AG08396 (cell line): Measurements from ENCODE around the gene LYST.

ENCODE experiments used
- DNase-seq: peaks from one replicate; pipeline ENCODE4 v3.0.0; 2012; ENCODE audit warnings: low spot score, mixed read lengths

The LYST gene

DNA sequence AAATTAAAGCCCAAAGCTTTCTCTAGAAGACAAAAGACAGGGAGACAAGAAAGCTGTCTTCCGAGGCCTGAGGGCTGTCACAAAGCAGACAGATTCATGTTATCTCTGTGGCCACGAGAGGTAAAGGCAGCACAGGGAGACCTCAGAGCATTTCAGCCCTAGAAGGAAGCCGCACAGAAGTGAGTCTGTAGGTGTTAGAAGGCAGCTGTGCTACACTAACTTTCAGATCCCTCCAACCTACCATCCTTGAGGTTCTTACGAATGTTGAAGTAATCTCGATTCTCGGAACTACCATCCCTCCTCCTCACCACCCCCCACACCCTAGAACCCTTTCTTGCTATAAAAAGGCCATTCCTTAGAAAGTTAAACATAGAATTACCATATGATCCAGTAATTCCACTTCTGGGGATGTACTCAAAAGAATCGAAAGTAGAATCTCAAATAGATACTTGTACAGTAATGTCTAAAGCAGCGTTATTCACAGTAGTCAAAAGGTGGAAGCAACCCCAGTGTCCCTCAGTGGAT is 21.5 kb upstream of the LYST start:
- no peak for DNase-seq

DNA sequence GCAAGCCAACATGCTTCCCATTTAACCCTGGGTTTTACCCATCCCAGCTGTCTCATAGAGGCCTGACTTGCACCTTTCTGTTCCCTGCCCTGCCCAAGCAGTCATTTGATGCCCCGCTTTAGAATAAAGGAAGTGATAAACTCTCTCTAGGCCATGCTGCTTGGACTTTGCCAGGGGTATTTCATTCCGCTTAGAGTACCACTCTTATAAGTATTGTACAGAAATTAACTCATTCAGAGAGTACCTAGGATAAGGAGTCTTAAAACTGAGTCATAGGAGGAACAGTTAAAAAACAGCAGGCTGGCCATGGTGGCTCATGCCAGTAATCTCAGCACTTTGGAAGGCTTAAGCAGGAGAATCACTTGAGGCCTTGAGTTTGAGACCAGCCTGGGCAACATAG is 21.0 kb upstream of the LYST start:
- no peak for DNase-seq

DNA sequence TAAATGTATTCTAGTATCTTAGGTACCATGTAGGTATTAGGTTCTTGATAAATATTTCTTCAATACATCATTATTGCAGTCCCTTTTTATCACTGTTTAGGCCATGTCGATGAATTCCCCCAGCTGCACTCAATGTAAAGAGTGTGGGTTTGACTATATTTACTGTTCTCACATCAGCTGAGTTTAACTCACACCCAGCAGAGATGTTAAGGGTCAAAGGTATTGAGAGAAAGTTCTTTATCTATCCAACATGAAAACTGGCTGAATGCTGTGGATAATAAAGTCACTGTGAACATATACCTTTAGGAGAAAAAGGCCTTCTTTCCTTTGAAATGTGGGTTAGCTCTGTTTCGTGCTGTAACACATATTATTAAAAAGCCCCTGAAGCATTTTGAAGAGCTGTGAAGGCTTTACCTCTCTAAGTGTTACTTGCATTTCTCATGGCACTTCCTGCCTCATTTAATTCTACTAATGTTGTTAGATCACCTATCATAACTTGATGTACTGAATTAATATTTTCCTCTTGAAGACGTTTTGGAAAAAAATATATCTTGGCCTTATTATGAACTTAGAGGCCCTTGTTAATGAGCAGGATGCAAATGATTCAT is 19.1 kb upstream of the LYST start:
- no peak for DNase-seq

DNA sequence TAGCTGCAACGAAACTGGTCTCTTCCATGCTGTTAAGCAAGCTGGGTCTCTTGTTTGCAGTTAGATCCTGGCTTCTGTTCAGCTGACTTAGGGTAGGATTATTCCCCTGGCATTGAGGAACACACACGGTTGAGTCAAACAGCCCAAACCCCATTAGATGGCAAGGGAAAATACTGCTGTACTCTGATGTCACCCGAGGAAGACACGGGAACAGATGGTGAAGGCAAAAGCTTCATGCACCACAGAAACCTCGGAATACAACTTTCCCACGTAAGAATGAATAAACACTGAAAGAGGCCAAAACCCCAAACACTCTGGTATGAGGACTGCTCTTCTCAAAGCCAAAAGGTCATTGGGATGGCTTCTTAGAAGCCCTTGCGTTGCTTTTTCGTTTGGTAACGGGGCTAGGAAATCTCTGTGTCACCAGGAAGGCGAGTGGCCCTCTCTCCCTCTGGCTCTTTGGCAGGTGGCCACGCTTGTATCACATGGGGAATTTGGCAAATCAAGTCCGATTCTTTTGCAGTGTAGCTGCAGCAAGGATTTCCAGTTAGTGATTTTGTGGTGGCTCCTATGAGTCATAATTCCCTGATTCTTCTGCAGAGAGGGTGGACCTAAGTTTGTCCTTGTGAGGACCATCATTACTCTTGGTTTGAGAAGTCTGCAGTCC is 16.7 kb upstream of the LYST start:
- peak; percentile 90 for DNase-seq

DNA sequence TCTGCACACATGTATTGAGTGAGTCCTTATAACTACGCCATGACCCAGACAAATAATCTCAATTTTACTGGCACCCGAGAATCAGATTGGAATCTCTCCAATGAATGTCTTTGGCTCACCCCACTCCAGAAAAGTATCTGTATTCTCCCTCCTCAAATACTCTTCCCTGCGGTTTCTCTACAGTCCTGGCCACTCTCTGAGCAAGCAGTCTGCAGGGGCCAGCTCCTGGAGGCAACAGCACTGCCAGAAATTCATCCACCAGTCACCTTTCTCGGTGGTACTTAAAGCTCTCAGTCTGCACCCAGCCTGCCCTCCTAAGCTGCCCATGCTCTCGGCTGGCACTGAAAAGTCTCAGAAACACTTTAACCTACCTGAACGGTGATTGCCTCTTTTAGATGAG is 16.1 kb upstream of the LYST start:
- DNase-seq, result no peak

DNA sequence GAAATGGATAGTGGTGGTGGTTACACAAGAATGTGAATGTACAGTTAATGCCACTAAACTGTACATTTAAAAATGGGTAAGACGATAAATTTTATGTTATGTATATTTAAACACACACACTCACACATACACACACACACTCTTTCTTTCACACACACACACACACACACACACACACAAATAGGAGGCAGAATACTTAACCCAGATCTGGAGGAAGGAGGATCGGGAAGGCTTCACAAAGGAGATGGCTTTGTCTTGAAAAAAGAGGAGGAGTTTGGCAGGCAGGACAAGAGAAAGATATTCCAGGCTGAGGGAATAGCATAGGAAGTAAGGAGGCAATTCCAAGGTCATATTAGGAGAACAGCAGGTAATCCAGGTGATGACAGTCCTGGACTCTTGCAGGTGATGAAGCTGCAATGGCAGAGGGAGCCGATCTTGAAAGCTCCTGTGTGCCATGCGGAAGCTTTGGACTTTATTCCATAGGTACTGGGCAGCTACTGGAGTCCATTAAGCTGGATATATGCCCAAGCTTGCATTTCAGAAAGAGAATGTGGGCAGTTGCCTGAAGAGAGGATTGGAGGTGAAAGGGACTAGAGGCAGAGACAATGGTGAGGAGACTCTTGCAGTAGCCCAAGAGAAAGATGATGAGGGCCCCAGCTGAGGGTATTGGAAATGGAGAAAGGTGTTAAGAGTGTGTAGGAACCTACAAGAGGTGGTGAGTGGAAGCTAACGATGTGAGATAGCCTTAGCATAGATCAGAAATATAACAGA is 15.4 kb upstream of the LYST start:
- no peak for DNase-seq

DNA sequence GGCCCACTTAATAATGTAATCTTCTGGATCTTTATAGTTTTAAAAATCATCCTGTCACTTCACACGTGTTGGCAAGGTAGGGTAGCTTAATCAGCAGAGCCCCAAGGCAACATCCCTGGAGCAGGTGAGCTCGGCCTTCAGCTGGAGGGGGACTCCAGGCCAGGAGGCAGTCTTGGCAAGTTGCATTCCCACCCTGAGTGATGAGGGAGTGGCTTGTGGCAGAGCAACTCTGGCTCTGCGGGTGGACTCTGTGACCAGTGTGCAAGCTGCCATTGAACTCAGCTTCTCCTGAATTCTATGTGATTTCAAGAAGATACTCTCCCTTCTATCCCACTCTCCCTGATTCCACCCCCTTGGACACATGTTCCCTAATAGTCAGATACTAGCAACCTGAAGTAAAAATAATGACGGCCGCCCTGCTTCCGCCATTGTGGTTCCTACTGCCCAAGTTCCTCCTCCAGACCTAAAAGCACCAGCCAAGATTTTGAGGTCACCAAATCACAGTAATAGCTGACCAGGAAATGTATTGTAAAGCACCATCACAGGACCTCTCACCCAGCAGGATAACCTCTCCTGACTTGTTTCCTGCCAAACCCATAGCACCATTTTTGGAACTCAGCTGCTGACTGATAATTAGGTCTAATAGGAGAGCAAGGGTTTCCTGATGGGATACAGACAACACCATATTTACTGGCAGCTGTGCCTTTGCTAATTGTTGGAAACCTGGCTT is 11.5 kb upstream of the LYST start:
- DNase-seq, result no peak

DNA sequence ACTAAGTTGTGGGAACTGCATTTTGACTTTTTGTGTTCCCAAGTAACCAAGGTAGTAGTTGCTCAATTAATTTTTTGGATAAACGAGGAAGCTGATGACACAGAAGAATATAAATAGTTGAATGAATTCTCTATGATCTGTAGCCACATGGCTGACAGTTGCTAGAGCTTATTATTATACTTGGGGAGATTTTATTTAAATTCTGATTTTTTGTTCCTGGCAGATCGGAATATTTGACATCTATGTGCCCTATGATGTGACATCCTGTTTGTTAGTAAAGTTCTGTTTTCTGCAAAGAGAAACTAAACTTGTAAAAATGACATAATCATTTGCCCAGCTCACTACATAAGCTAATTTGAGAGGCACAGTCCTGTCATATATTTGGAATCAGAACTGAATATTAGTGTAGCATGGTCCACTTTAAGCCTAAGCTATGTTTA is 9.7 kb upstream of the LYST start:
- no peak for DNase-seq

DNA sequence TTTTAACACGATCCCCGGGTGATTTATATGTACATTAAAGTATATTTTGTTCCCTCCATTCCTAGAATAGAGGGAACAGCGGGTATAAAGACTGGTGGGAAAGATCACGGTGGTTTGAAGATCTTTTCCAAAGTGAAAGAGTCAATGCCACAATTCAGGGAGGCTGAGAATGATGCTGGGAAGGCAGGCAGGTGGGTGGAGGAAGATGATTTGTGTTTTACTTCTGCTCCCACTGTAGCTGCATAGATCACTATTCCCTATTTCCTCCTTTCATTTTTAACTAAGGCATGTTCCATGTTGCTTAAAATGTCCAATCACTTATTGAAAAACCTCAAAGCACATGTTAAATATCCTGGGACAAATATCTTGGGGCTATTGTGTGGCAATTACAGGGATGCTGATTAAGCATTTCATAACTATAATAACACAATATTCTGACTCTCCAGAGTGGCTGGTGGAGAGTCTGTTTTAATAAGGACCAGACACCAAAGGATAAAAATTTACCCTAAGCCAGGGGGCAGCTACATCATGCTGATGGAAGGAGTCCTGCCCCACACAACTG is 8.4 kb upstream of the LYST start:
- DNase-seq, result no peak

DNA sequence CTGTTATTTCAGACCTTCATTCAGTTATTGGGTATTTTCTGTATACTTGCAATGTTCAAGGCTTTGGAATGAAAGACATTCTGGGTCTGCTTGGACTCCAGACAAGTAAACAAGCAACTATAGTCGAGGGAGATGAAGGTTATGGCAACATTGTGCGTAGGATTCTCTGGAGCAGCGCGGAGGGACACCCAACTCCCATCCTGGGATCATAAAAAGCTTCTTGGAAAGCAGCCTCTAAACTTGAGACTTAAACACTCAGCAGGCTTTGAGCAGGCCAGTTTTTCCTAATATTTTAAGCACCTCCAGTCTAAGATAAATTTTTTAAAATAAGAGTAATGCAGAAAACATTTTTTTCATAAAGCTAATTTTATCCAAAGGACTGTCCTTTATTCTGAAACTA is 7.6 kb upstream of the LYST start:
- DNase-seq, result no peak

DNA sequence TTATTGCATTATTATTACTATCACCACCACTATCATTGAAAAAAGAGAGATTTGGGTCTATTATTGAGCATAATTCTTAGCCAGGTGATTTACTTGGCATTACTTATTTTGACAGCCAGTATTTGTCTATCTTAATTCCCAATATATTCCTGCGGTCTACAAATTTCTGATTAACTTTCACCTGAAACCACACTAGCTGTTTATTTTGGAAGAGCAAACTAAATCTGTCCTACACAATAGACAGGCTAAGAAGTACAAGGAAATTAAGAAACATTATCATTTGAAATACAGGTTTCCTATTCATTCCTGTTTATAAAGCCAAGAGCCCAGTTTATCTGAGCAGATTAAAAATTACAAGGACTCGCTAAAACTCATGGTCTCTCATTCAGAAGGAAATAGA is 6.9 kb upstream of the LYST start:
- DNase-seq, result no peak

DNA sequence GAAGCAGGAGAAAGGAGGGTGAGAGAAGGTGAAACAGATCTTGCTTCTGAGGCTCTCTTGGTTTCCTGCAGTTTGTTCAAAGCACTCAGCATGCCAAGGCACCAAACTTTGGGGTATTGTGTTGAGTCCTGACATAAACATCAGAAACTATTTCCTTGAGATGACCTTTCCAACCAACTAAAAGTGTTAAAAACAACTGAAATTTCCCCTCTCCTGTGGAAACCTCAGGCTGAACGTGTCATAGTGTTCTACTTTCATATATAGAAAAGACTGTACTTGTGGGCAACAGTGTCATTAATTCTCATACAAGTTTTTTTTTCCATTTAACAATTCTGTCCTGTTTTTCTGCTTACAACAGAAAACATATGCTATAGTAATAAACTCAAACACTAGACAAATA is 6.3 kb upstream of the LYST start:
- no peak for DNase-seq

DNA sequence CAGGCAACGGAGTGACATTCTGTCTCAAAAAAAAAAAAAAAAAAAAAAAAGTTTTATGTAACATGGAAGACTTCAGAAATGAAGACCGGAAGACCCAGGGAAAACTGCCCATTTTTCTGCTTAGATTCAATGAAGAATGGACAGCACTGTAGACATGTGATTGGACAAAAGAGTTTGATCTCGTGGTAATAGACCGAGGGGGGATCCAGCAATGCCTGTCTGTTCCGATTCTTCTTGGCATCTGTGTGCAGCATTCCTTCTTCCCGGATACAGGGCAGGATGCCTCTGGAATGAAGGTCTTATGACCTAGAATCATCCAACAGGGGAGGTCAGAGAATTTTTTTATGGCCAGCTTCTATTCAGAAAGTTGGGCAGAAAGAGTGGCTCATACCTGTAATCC is 5.6 kb upstream of the LYST start:
- DNase-seq, result no peak

DNA sequence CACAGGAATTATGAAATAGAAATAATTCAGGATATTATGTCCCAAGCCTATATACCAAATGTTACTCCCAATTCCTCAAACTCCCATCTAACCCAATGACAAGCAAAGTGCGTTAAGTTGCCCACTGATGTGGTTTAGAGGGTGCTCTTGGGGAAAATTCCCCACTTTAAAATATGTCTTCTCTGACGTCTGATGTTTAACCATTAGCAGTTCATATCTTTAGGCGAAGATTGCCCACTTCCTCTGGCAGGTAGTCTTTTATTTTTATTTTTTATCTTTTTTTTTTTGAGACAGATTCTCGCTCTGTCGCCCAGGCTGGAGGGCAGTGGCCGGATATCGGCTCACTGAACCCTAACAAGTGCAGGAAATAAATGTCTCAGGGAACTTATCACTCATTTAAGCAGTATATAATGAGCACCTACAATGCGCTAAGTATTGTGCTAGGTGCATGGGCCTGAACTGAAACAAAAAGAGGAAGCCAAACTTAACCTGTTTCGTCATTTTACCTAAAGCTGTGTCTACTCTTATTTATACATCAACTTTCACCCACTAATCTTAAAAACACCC is 1.3 kb upstream of the LYST start:
- no peak for DNase-seq

DNA sequence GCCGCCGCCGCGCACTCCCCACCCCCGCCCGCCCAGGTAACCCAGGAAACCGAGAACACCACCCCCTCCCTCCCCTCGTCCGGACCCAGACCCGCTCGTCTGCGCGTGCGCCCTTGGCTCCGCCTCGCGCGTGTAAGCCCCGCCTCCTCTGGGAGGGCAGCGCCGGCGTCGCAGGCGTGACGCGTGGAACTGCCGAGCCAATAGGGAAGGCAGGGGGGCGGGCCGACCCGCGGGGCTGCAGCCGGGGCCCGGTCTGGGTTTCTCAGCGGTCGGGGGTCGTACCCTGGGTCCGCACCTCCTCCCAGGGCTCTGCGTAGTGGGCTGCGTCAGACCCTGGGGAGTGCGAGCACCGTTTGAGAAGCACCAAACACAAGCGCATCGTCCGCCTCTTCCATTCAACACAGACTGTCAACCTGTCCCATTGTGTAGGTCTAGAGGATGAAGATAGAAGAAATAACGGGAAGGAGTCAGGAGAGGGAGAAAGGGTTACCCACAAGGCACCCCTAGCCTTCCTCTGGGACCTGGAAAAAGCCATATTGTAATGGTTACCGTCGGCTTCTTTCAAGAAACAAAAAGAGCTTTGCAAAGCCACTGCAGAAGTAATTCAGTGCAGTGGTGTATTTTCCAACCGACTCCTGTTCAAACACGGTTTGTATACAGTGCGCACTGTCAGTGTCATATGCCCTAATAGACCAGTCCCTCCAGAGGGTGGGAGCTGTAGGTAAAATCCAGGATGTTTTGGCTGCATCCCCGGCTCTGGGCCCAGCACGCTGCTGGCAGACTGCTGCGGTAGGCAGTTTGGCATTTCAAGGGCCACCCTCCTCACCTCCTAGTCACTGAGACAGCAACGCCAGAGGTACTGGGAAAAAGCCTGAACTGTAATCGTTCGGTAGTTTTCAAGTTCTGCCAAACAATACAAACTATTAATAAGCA is 473 bp upstream of the LYST start:
- DNase-seq, result peak; percentile 99

DNA sequence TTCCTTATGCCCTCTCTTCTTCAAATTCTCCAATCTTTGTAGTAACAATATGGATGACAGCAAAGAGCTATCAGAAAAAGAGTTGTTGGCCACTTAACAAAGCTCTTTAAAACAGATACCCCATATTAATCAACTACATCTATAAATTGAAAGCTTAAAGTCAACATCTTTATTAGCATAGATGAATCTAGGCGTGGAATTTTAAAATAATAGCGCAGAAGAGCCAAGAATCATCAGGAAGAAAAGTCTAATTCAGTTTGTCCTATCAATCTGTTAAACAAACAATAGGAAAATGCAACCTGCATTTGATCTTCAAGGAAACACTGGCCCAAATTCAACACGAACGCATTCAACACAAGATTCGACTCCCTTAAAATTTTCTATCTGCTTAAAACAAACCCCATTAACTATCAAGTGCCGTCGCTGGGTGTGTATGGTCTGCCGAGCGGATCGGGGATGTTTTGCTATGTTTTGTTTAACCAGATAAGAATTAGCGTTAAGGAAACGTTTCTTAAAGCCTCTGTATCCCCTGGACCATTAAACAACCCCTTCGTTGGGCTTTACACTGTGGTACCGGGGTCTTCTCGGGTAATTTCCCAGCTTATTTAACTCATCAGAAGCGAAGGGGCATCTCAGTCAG is 1.0 kb downstream of the LYST start:
- DNase-seq, result no peak

DNA sequence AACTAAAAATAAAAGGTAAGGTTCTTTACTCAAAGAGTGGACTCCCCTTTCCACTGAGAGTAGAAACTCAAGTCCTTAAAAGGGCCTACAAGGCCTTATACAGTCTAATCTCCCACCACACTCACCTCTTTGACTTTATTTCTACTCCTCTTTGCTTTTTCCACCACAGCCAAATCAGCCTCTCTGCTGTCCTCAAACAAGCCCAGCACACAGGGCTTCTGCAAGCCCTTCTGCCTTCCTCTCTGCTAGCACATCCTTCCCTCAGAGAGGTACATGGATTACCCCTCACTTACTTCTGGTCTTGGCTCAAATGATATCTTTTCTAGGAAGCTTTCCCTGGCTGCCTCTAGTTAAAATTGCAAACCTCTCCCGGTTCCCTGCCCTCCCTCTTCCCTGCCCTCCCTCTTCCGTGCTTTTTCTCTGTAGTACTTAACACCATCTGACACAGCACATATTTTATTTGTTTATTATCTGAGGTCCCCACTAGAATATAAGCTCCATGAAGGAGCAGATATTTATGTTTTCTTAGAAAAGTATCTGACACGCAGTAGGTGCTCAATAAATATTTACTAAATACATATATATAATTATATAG is 1.7 kb downstream of the LYST start:
- DNase-seq, result no peak

DNA sequence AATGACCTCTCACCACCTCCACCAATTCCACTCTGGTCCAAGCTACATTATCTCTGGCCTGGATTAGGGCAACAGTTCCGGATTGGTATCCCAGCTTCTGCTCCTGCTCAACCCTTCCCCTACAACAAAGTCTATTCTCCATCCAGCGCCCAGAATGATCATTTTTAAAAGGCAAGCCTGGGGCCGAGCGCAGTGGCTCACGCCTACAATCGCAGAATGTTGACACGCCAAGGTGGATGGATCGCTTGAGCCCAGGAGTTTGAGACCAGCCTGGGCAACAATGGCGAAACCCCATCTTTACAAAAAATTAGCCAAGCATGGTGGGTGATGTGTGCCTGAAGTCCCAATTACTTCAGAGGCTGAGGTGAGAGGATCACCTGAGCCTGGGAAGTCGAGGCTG is 2.2 kb downstream of the LYST start:
- DNase-seq, result no peak

DNA sequence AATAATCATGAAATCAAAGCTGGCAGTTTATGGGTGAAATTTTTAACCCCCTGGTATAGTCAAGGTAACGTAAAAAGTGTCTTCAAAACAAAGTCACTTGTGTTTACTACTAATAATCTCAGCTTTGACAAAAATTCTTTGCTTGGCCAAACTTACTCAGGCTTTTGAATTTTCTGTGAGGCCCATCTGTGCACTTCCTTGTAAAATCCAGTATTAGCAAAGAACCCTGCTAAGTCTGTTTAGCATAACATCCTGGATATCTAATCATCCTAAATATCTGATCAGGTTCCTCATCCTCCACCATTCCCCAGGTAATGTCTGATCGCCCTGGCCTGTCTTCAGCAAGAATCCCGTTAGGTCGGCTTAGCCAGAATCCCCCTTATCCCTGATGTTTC is 3.0 kb downstream of the LYST start:
- DNase-seq, result no peak

DNA sequence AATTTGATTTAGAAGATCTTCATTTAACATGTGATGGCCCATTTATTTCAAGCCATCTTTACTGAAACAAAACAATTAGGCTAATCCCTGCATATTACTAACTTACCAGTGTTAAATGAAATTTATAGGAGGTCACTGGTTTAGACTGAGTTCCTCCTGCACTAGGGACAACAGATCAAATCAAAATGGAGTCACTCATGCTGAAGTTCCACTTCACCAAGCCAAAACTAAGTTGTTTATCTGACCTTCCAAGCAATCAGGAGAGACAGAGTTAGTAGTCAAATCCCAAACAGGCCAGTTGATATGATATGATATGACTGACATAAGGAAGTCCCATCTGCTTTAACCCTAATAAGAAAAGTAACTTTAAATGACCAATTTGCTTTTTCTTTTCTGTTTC is 4.8 kb downstream of the LYST start:
- no peak for DNase-seq
